GM19239 (cell line): ENCODE data around the gene ADGRL3.

ENCODE experiments used
- DNase-seq: peaks from one replicate; pipeline ENCODE4 v3.0.0; 2011; ENCODE audit warnings: low spot score; ENCODE audit not compliant: insufficient read length
- FAIRE-seq: peaks from 2 replicates; lab custom pipeline; 2011; peaks lifted over from hg19 to GRCh38; lab: Jason Lieb, UNC

Gene ADGRL3

GRCh38 chr4:61997831-61998230, 797.7 kb downstream of the ADGRL3 start:
- FAIRE-seq: no peak
- DNase-seq: no peak

GRCh38 chr4:62003695-62004094, 803.6 kb downstream of the ADGRL3 start:
- FAIRE-seq: no peak
- no peak for DNase-seq

GRCh38 chr4:62004881-62005280, 804.8 kb downstream of the ADGRL3 start:
- FAIRE-seq (no peak), DNase-seq (no peak)

- FAIRE-seq: no peak
- DNase-seq: no peak
These were observed 806.0 kb downstream of the ADGRL3 start for GRCh38 chr4:62006108-62006507.

GRCh38 chr4:62015043-62015739, 815.1 kb downstream of the ADGRL3 start:
- no peak for FAIRE-seq
- DNase-seq: no peak

- DNase-seq (no peak), FAIRE-seq (no peak)
These were observed 818.4 kb downstream of the ADGRL3 start for GRCh38 chr4:62018537-62018936.

- DNase-seq: no peak
- no peak for FAIRE-seq
These were observed 823.5 kb downstream of the ADGRL3 start for GRCh38 chr4:62023633-62024032.

GRCh38 chr4:62028745-62029144, 828.6 kb downstream of the ADGRL3 start:
- DNase-seq (no peak), FAIRE-seq (no peak)

GRCh38 chr4:62030958-62031357, 830.8 kb downstream of the ADGRL3 start:
- no peak for FAIRE-seq
- DNase-seq: no peak

GRCh38 chr4:62037571-62037970, 837.4 kb downstream of the ADGRL3 start:
- FAIRE-seq: no peak
- no peak for DNase-seq

GRCh38 chr4:62051332-62051731, 851.2 kb downstream of the ADGRL3 start:
- DNase-seq (no peak), FAIRE-seq (no peak)

- FAIRE-seq: no peak
- DNase-seq: no peak
These were observed 853.8 kb downstream of the ADGRL3 start for GRCh38 chr4:62053974-62054373.

GRCh38 chr4:62057031-62057430, 856.9 kb downstream of the ADGRL3 start:
- FAIRE-seq (no peak), DNase-seq (no peak)

GRCh38 chr4:62058571-62058970, 858.4 kb downstream of the ADGRL3 start:
- FAIRE-seq (no peak), DNase-seq (no peak)

- DNase-seq (no peak), FAIRE-seq (no peak)
These were observed 870.2 kb downstream of the ADGRL3 start for GRCh38 chr4:62070291-62070852.

GRCh38 chr4:62075089-62075488, 875.0 kb downstream of the ADGRL3 start:
- no peak for DNase-seq
- FAIRE-seq: no peak

GRCh38 chr4:62075521-62075920, 875.4 kb downstream of the ADGRL3 start:
- DNase-seq (no peak), FAIRE-seq (no peak)

GRCh38 chr4:62077406-62077805, 877.3 kb downstream of the ADGRL3 start:
- FAIRE-seq (no peak), DNase-seq (no peak)

- FAIRE-seq: no peak
These were observed 880.3 kb downstream of the ADGRL3 start for GRCh38 chr4:62080431-62080830.

GRCh38 chr4:62087706-62088105, 887.6 kb downstream of the ADGRL3 start:
- FAIRE-seq (no peak), DNase-seq (no peak)

More at GRCh38 chr4:62080431-62080830, 880.3 kb downstream of the ADGRL3 start:
- no peak for DNase-seq

GRCh38 chr4:62093735-62094134, 893.6 kb downstream of the ADGRL3 start:
- DNase-seq: no peak

GRCh38 chr4:62096881-62097280, 896.8 kb downstream of the ADGRL3 start:
- no peak for DNase-seq
- FAIRE-seq: no peak

More at GRCh38 chr4:62093735-62094134, 893.6 kb downstream of the ADGRL3 start:
- FAIRE-seq: no peak
